ENCODE measurements around the gene NRXN2. TPM values are rescaled to one million over a fixed set of nuclear protein-coding genes. Genes with fewer than 3 reads are reported as not detected.

NRXN2 gene
- total RNA-seq, 1 donor from 2014 or later: 50.4 TPM

- Mint-ChIP-seq H3K4me3 (ENCODE audit: unreplicated experiment) (no peak overlapping the region), H3K36me3 (ENCODE audit: unreplicated experiment) (peaks cover 6% of the 10 kb centered on the region), H3K27me3 (ENCODE audit: unreplicated experiment) (peaks cover 4% of the 10 kb centered on the region), H3K27ac (ENCODE audit: unreplicated experiment) (no peak overlapping the region), H3K9me3 (ENCODE audit: unreplicated experiment) (peaks cover 6% of the 10 kb centered on the region), H3K4me1 (ENCODE audit: low read depth, unreplicated experiment) (peaks cover 15% of the 10 kb centered on the region)
- no peak for DNase-seq
- no peak for TF ChIP-seq CTCF (IDR thresholded peaks at IDR 0.05; ENCODE audit: partially characterized antibody, unreplicated experiment)
Measured at GRCh38 chr11:64765851-64766665, 43.1 kb upstream of the NRXN2 start.

DNA sequence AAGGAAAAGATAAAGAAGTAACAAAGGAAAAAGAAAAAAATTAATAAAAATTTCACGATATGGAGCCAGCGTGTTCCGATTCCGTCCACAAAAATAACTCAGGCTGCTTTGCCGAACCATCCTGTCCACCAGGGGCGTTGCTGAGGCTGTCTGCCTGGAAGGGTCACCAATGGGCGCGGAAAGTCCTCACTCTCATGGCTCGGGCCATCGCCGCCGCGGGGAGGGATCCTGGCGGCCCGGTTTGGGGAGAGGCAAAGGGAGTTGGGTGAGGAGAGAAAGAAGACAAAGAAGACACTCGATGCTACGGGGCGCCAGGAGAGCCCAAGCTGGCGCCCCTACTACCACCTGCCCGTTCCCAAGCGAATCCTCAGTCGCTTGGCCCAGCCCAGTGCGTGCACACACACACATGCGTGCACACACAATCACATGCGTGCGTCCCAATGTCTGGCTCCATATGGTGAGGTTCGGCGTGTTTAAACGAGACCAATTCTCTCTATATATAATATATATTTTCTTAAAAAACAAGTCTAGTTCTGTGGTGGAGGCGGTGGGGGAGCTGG lies 42.4 kb upstream of the NRXN2 start:
- peaks cover 4% of the 10 kb centered on the region for H3K27me3 Mint-ChIP-seq (ENCODE audit: unreplicated experiment)
- DNase-seq: peak; percentile 50
- peaks cover 15% of the 10 kb centered on the region for H3K4me1 Mint-ChIP-seq (ENCODE audit: low read depth, unreplicated experiment)
- H3K9me3 Mint-ChIP-seq (ENCODE audit: unreplicated experiment): peaks cover 7% of the 10 kb centered on the region
- no peak overlapping the region for H3K4me3 Mint-ChIP-seq (ENCODE audit: unreplicated experiment)
- H3K36me3 Mint-ChIP-seq (ENCODE audit: unreplicated experiment): peaks cover 6% of the 10 kb centered on the region
- H3K27ac Mint-ChIP-seq (ENCODE audit: unreplicated experiment): no peak overlapping the region
- no peak for TF ChIP-seq CTCF (IDR thresholded peaks at IDR 0.05; ENCODE audit: partially characterized antibody, unreplicated experiment)

DNA sequence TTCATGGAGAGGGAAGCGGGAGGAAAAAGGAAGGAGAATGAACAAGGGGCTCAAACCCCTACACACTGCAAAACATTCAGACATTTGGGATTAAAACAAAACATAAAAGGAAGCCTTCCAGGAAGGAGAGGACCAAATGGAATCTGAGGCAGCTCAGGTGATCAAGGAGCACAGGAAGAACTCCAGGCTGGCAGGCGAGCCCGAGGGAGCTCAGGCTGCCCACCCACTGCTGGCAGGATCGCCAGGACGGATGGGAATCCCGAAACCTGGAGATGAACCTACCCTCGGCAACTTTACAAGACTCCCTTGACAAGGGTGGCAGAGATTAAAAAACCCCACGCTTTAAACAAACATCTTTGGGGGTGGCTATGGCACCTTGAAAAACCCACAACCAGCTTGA lies 41.8 kb upstream of the NRXN2 start:
- no peak overlapping the region for H3K27ac Mint-ChIP-seq (ENCODE audit: unreplicated experiment)
- peak overlapping the region; percentile 10 for H3K4me3 Mint-ChIP-seq (ENCODE audit: unreplicated experiment)
- peaks cover 7% of the 10 kb centered on the region for H3K9me3 Mint-ChIP-seq (ENCODE audit: unreplicated experiment)
- DNase-seq: no peak
- H3K36me3 Mint-ChIP-seq (ENCODE audit: unreplicated experiment): peaks cover 6% of the 10 kb centered on the region
- peaks cover 4% of the 10 kb centered on the region for H3K27me3 Mint-ChIP-seq (ENCODE audit: unreplicated experiment)
- TF ChIP-seq CTCF (IDR thresholded peaks at IDR 0.05; ENCODE audit: partially characterized antibody, unreplicated experiment): no peak
- peaks cover 20% of the 10 kb centered on the region for H3K4me1 Mint-ChIP-seq (ENCODE audit: low read depth, unreplicated experiment)

- Mint-ChIP-seq H3K27me3 (ENCODE audit: unreplicated experiment) (peaks cover 4% of the 10 kb centered on the region), H3K9me3 (ENCODE audit: unreplicated experiment) (peaks cover 7% of the 10 kb centered on the region), H3K4me1 (ENCODE audit: low read depth, unreplicated experiment) (peaks cover 25% of the 10 kb centered on the region), H3K4me3 (ENCODE audit: unreplicated experiment) (peak overlapping the region; percentile 21), H3K36me3 (ENCODE audit: unreplicated experiment) (peaks cover under 1% of the 10 kb centered on the region), H3K27ac (ENCODE audit: unreplicated experiment) (peak overlapping the region; percentile 36)
- no peak for DNase-seq
- no peak for TF ChIP-seq CTCF (IDR thresholded peaks at IDR 0.05; ENCODE audit: partially characterized antibody, unreplicated experiment)
Measured at GRCh38 chr11:64764040-64764611, 41.1 kb upstream of the NRXN2 start.
